Caco-2 (cell line): Measurements from ENCODE around the gene MRLN. TPM values are rescaled to one million over a fixed set of nuclear protein-coding genes. Genes with fewer than 3 reads are reported as not detected.

Source experiments
- BruUV-seq: library from RNA; stranded (reverse); fragments of 400-500 nt; replicated peaks from 2 replicates; lab custom pipeline; 2021; lab: Mats Ljungman, UMichigan
- CTCF ChIA-PET: fragments of 300-600 bp; sonication (Branson Sonifier 250); formaldehyde crosslinking; loops from one replicate; lab custom pipeline; 2022; ENCODE audit warnings: antibody characterized with exemption; lab: Charles Lee
- POLR2A ChIA-PET: fragments of 300-600 bp; sonication (Branson Sonifier 250); formaldehyde crosslinking; loops from one replicate; lab custom pipeline; 2022; ENCODE audit warnings: antibody characterized with exemption; lab: Charles Lee
- DNase-seq, 2 experiments: peaks; one replicate each; pipeline versions ENCODE4 v3.0.0 to v3.0.0-alpha.2; 2020 to 2022
- H3K27me3 ChIP-seq: replicated peaks from 2 replicates; pipeline ENCODE4 v1.6.0; 2011; ENCODE audit warnings: low read length; ENCODE audit not compliant: control insufficient read depth, insufficient read depth
- H3K36me3 ChIP-seq: 2 replicates; pipeline ENCODE4 v1.5.1; 2011; ENCODE audit warnings: low read length; ENCODE audit not compliant: control insufficient read depth, insufficient read depth
- H3K4me1 ChIP-seq: fragments of 250-450 bp; sonication (Bioruptor Pico); 2 replicates; pipeline ENCODE4 v1.5.1; 2020; ENCODE audit warnings: mild to moderate bottlenecking
- H3K4me3 ChIP-seq: 2 replicates; pipeline ENCODE4 v1.5.1; 2011; ENCODE audit warnings: low read depth, mild to moderate bottlenecking, control low read depth, low read length
- H3K9me3 ChIP-seq: fragments of 250-450 bp; sonication (Bioruptor Pico); 2 replicates; pipeline ENCODE4 v1.5.1; 2020; ENCODE audit warnings: mild to moderate bottlenecking, moderate library complexity
- H3K27ac Mint-ChIP-seq: one replicate; pipeline ENCODE4 v1.8.0; 2022; ENCODE audit warnings: mixed read lengths; ENCODE audit not compliant: unreplicated experiment
- H3K27me3 Mint-ChIP-seq: one replicate; pipeline ENCODE4 v1.8.0; 2022; ENCODE audit warnings: mixed read lengths; ENCODE audit not compliant: insufficient read depth, unreplicated experiment
- H3K36me3 Mint-ChIP-seq: one replicate; pipeline ENCODE4 v1.8.0; 2022; ENCODE audit warnings: mild to moderate bottlenecking, mixed read lengths; ENCODE audit not compliant: insufficient read depth, unreplicated experiment
- H3K4me1 Mint-ChIP-seq: one replicate; pipeline ENCODE4 v1.8.0; 2022; ENCODE audit warnings: low read depth, mixed read lengths; ENCODE audit not compliant: unreplicated experiment
- H3K4me3 Mint-ChIP-seq: one replicate; pipeline ENCODE4 v1.8.0; 2022; ENCODE audit warnings: mild to moderate bottlenecking, moderate library complexity, mixed read lengths; ENCODE audit not compliant: unreplicated experiment
- H3K9me3 Mint-ChIP-seq: one replicate; pipeline ENCODE4 v1.8.0; 2022; ENCODE audit warnings: mixed read lengths; ENCODE audit not compliant: unreplicated experiment
- intact Hi-C: fragments of 100-400 bp; cut with micrococcal nuclease; formaldehyde crosslinking; loops from one replicate; pipeline ENCODE4 v1.10.0; 2022; ENCODE audit not compliant: unreplicated experiment
- total RNA-seq: library from RNA; stranded (reverse); gene quantifications from 2 replicates; pipeline ENCODE4 v1.2.3, GENCODE V29; 2022
- TF ChIP-seq, protein P1 (sequence below), 2 experiments: fragments of 200-600 bp in 1 of 2; IDR thresholded peaks; 1 replicate in 1 of 2; 2 replicates in 1 of 2; pipeline versions ENCODE4 v1.5.1 to v1.8.0; 2011 to 2022; ENCODE audit warnings: antibody characterized with exemption in 1 of 2, control low read depth in 1 of 2, inconsistent platforms in 1 of 2, low read depth in 1 of 2, low read length in 1 of 2, mild to moderate bottlenecking in 1 of 2, moderate library complexity in 1 of 2; ENCODE audit not compliant: insufficient read depth in 1 of 2, severe bottlenecking in 1 of 2, unreplicated experiment in 1 of 2

Gene MRLN
- total RNA-seq, 1 experiment from 2014 or later = 0.98 TPM

DNA sequence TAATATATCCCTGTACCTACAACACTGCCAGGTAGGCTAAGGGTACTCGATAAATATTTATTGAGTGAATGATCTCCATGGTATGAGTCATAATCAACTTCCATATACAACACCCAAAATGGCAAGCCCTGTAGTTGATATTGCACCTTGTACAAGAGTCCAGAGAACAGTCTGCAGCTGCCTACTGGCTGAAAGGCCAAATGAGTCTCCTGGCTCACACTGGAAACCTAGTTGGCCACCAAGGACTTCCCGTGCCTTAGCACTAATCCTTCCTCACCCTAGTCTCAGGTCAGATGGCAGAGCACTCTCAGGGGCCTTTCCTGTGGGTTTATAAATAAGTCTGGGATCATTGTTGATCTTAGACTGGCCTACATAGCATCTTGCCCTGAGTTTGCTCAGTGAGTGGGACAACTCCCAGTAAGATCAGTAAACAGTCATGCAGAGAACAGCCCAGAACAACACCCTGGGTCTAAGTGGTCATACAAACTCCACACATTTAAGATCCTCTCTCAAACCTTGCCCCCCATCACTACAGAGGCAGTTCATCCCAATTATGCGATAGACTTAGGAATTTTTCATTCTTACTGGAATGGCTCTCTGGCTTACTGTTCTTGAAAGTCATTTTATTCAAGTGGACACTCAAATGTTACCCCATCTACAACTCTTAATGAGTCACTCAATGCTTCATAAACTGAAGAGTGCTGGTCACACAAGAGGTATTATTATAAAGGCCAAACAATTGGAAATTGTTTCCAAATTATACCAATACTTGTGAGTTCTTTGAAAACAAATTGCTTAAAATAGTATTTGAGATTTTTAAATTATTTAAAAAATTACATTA is 28.9 kb downstream of the MRLN start:
- H3K4me1 Mint-ChIP-seq = no peaks in the 10 kb centered on the region
- POLR2A ChIA-PET = no interaction called here
- H3K27me3 ChIP-seq = no peaks in the 10 kb centered on the region
- H3K4me3 ChIP-seq = no peak overlapping the region
- no TSS peak for BruUV-seq
- intact Hi-C loops = no loop called here
- no peak overlapping the region for H3K4me3 Mint-ChIP-seq
- H3K9me3 ChIP-seq = peaks cover 3% of the 10 kb centered on the region; the same call in 1 of the 2 replicates
- H3K36me3 ChIP-seq = no peaks in the 10 kb centered on the region
- H3K9me3 Mint-ChIP-seq = peaks cover 13% of the 10 kb centered on the region
- no peak overlapping the region for H3K27ac Mint-ChIP-seq
- TF ChIP-seq, protein P1, sequence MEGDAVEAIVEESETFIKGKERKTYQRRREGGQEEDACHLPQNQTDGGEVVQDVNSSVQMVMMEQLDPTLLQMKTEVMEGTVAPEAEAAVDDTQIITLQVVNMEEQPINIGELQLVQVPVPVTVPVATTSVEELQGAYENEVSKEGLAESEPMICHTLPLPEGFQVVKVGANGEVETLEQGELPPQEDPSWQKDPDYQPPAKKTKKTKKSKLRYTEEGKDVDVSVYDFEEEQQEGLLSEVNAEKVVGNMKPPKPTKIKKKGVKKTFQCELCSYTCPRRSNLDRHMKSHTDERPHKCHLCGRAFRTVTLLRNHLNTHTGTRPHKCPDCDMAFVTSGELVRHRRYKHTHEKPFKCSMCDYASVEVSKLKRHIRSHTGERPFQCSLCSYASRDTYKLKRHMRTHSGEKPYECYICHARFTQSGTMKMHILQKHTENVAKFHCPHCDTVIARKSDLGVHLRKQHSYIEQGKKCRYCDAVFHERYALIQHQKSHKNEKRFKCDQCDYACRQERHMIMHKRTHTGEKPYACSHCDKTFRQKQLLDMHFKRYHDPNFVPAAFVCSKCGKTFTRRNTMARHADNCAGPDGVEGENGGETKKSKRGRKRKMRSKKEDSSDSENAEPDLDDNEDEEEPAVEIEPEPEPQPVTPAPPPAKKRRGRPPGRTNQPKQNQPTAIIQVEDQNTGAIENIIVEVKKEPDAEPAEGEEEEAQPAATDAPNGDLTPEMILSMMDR (IDR thresholded peaks at IDR 0.05; ENCODE audit: insufficient read depth in 1 of 2, low read depth in 1 of 2, low read length in 1 of 2, severe bottlenecking in 1 of 2, unreplicated experiment in 1 of 2) = no peak
- H3K4me1 ChIP-seq = no peaks in the 10 kb centered on the region
- no peak for DNase-seq
- no peaks in the 10 kb centered on the region for H3K36me3 Mint-ChIP-seq
- CTCF ChIA-PET = interaction anchor here (0.6 to 1.0 kb wide), 2 partner anchors 248 to 344 kb away, joined by 3 read pairs; no protein-coding TSS in a partner anchor
- H3K27me3 Mint-ChIP-seq = no peaks in the 10 kb centered on the region

DNA sequence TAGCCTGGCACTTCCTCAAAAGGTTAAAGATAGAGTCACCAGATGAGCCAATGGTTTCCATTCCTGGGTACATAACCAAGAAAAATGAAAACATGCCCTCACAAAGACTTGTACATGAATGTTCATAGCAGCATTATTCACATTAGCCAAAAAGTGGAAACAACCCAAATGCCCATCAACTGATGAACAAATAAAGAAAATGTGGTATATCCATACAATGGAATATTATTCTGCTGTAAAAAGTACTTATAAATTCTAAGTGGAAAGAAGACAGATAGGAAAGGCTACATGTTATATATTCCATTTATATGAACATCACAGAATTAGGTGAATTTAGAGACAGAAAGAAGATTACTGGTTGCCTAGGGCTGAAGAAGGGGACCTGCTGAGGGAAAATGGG is 32.9 kb downstream of the MRLN start:
- H3K36me3 ChIP-seq = no peaks in the 10 kb centered on the region
- ChIA-PET CTCF (no interaction called here), POLR2A (no interaction called here)

DNA sequence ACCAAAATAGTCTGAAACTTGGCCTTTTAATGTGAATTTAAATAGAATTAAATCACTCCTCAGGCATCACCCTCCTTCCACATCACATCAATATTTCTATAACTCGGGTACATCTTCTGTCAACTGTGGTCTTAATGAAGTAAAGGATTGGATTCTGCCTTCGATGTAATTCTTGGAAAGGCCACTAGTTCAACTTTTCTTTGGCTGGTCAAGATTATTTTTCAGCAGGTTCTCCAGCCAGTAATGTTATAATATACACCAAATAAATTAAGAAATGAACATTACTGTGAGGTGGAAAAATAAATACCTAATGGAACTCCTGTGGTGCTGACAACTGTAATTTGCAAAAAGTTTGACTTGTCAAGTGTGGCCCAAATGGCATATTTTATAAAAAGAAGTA is 33.9 kb downstream of the MRLN start:
- BruUV-seq = no TSS peak
- ChIA-PET POLR2A (no interaction called here), CTCF (no interaction called here)
- no peak overlapping the region for H3K4me3 Mint-ChIP-seq
- H3K27ac Mint-ChIP-seq = no peak overlapping the region
- no peaks in the 10 kb centered on the region for H3K4me1 Mint-ChIP-seq
- TF ChIP-seq, protein P1 (IDR thresholded peaks at IDR 0.05; ENCODE audit: insufficient read depth in 1 of 2, low read depth in 1 of 2, low read length in 1 of 2, severe bottlenecking in 1 of 2, unreplicated experiment in 1 of 2) = peak; percentile 34 to 48
- DNase-seq = no peak
- peaks cover 13% of the 10 kb centered on the region for H3K27me3 Mint-ChIP-seq
- Histone ChIP-seq H3K4me3 (no peak overlapping the region), H3K9me3 (peaks cover 3% of the 10 kb centered on the region; the same call in 1 of the 2 replicates), H3K4me1 (no peaks in the 10 kb centered on the region), H3K36me3 (no peaks in the 10 kb centered on the region), H3K27me3 (no peaks in the 10 kb centered on the region)
- intact Hi-C loops = no loop called here
- no peaks in the 10 kb centered on the region for H3K36me3 Mint-ChIP-seq
- peaks cover 13% of the 10 kb centered on the region for H3K9me3 Mint-ChIP-seq

More for the DNA sequence above, 32.9 kb downstream of the MRLN start:
- Mint-ChIP-seq H3K27me3 (peaks cover 13% of the 10 kb centered on the region), H3K9me3 (peaks cover 13% of the 10 kb centered on the region), H3K36me3 (no peaks in the 10 kb centered on the region), H3K4me3 (no peak overlapping the region), H3K4me1 (no peaks in the 10 kb centered on the region), H3K27ac (no peak overlapping the region)
- no peak overlapping the region for H3K4me3 ChIP-seq
- TF ChIP-seq, protein P1 (IDR thresholded peaks at IDR 0.05; ENCODE audit: insufficient read depth in 1 of 2, low read depth in 1 of 2, low read length in 1 of 2, severe bottlenecking in 1 of 2, unreplicated experiment in 1 of 2) = no peak
- peaks cover 3% of the 10 kb centered on the region; the same call in 1 of the 2 replicates for H3K9me3 ChIP-seq
- intact Hi-C loops = no loop called here
- BruUV-seq = no TSS peak
- no peaks in the 10 kb centered on the region for H3K4me1 ChIP-seq
- no peak for DNase-seq
- H3K27me3 ChIP-seq = no peaks in the 10 kb centered on the region
